HG02763 (cell line): ENCODE data around the gene SRRM3.
"Not testable (repeated sequence)": the region's sequence is repeated elsewhere in the genome, so short reads cannot be mapped to it uniquely, and the experiment has no call there.

Experiments
- ATAC-seq: cut with Tn5 transposase; IDR thresholded peaks from one replicate; pipeline ENCODE4 v1.9.1; 2021; ENCODE audit warnings: mild to moderate bottlenecking, moderate library complexity; ENCODE audit not compliant: unreplicated experiment

The SRRM3 gene

DNA sequence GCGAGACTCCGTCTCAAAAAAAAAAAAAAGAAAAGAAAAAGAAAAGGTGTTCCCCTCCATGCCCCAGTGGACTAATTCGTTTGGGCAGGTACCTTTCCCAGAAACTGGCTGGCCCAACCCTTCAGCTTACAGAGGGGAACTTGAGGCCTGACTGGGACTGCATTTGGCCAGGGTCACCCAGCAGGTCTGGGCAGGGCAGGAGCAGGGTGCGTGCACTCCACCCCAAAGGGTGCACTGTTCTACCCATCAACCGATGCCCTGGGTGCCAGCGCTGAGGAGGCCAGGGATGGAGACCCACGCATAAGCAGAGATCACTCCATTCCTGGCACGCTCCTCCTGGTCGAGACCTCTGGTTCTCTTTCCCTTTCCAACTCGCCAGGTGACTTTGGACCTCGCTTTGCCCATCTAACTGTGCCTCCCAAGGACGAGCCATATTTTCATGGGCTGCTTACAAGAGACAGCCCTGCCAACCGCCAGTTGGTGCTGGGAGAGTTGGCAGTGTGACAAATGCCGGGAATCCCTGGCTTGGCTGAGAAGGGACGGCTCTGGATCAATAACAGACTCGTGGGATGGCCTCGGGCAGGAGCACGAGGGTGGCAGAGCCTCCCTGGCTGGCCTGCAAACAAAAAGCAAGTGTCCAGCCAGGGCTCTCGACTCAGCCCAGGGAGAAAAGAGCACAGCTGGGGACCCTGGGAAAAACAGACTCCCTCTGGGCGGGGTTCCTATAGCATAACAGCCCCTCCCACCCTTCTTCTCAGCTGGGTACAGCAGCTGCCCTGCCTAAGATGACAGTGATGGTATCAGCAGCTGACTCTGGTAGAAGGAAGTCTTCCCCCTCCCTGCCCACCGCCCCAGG, 108.6 kb downstream of the SRRM3 start:
- ATAC-seq, result no peak

DNA sequence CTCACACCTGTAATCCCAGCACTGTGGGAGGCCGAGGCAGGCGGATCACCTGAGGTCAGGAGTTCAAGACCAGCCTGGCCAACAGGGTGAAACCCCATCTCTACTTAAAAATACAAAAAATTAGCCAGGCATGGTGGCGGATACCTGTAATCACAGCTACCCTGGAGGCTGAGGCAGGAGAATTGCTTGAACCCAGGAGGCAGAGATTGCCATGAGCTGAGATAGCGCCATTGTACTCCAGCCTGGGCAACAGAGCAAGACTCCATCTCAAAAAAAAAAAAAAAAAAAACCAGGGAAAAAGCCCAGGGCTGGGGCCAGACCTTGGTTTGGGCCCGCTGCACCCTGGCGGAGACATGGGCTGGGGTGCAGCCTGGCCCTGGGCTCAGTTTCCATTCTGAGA, 110.1 kb downstream of the SRRM3 start:
- ATAC-seq, result not testable (repeated sequence)

DNA sequence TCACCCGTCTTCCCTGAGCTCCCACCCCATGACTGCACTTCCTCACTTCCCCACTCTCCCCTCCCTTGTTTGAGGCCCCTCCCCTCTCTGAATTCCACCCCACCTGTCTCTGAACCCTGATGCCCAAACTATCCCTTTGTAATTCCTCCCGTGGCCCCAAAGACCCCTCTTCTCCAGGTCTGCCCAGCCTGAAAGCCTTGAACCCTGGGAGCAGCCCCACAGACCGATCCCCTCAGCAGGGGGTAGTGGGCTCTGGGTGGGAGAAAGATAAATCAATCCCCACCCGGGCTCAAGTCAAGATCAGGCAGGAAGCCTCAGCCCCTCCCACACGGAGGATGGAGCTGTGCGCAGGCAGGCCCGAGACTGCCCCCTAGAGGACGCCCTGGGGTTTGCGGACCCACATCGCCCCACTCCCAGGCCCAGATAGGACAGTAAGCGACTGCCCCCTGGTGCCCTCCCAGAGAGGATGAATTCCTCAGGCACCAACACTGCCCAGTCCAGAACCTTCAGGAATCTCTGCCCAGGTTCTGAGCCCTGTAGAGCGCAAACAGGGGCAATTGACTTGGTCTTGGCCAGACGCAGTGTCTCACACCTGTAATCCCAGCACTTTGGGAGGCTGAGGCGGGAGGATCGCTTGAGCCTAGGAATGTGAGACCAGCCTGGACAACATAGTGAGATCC, 112.5 kb downstream of the SRRM3 start:
- ATAC-seq, result peak; percentile 37

DNA sequence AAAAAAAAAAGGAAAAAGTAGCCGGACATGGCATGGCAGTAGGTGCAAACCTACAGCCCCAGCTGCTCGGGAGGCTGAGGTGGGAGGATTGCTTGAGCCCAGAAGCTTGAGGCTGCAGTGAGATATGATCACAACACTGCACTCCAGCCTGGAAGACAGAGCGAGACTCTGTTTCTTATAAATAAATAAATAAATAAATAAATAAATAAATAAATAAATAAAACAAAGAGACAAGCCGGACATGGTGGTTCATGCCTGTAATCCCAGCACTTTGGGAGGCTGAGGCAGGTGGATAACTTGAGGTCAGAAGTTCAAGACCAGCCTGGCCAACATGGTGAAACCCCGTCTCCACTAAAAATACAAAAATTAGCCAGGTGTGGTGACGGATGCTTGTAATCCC, 113.0 kb downstream of the SRRM3 start:
- ATAC-seq, result not testable (repeated sequence)

DNA sequence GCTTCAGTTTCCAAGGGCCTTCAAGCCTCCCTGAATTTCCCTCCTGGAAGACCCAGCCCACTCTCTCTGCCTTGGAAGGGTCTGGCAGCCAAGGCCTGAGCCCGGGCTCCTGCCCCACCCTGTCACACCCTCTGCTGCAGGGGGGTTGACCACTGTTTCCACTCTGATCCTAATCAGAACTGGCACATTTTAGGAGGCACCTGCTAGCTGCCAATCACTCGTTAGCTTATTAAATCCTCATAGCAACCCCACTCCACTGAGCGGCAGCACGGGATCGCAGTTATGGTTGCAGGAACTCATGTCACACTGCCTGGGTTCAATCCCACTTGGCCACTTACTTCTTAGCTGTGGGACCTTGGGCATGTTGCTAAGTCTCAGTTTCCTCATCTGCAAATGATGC, 113.7 kb downstream of the SRRM3 start:
- ATAC-seq, result no peak

DNA sequence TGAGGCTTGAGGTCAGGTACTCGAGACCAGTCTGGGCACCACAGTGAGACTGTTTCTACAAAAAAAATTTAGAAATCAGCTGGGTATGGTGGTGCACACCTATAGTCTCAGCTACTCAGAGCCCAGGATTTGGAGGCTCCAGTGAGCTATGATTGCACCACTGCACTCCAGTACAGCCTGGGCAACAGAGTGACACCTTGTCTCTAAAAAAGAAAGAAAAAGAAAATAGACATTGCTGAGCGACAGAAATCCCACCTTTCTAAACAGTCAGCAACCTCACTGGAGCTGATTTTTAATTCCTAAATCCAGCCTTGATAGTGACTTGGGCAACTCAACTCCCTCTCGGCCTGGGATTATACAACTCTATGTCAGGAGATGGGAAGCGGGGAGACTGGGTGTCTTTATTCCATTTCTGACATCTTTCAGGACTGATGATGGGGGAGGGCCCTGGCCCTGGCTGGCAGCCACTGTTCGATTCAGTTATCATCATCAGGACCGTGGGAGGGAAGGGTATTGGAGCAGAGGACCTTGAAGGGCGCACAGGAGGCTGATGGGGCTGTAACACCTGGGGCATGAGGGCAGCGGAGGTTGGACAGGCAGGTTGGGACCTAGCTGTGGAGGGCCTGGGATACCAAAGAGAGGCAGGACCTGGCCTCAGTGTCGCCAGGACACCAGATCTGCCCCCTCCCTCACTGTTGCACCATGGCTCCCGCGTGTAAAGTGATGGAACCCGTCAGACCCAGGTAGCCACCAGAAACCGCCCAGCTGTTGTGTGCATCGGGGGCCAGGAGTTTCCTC, 115.5 kb downstream of the SRRM3 start:
- ATAC-seq, result no peak

DNA sequence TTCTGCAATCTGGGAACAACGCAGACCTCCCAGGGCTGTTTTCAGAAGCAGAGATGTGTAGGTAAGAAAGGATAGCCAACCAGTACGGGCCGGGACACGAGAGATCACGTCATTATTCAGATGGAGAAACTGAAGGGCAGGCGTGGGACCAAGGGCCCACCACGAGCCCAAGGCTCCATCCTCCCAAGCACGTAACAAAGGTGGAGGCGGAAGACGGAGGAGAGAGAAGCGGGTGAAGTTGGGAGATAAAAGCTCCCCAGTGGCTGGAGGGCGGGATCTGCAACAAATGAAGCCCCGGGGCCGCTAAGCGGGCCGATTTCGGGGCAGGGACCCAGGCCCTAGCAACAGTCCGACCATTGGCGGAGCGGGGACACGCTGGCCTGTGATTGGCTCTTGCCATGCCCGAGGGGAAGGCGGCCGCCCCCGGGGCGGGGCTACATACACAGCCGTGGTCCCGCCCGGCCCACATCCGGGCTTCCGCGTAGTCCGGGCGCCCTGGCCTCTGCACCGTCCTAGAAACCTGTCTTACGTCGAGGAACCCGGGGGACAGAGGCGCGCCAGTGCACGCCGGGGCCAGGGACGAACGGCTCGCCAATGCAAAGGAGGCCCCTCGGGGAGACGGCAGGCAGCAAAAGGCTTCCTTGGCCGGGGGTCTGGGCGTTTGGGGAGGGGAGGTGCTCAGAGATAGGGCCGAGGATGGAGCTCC, 116.2 kb downstream of the SRRM3 start:
- ATAC-seq, result peak; percentile 92

DNA sequence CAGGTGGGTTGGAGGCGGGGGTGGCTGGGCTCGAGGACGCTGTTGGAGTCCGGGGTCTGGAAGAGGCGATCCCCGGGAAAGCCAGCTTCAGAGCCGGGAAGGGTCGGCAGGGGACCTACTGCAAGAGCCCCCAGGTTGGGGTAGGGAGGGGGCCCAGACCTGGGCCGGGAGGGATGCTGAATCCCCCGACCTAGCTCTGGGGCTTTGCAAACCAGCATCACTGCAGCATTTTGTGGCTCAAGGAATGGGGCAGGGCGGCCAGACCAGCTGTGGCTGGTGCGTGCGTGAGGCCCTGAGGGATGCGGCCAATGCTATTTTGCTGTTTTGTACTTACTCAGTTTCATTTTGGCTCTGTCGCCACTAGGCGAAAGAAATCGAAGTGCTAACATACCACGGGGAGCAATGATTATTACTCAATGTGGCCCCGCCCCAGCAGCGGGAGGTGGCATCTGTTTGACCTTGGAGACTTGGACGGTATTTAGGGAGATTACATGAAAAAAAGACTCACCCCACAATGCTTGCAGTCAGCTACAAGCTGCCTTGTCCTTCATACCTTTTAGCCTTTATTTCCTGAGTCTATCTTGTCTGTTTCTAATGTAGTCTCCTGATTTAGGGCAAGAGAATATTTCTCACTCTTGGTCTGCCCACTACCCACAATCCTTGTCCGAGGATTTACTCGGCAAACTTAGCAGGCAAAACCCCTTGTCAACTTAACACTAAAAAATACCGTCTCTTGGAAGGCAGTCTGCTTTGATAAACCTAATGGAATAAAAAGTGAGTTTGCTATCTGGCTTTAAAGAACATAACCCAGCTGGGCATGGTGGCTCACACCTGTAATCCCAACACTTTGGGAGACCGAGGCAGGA, 117.0 kb downstream of the SRRM3 start:
- peak; percentile 37 for ATAC-seq

DNA sequence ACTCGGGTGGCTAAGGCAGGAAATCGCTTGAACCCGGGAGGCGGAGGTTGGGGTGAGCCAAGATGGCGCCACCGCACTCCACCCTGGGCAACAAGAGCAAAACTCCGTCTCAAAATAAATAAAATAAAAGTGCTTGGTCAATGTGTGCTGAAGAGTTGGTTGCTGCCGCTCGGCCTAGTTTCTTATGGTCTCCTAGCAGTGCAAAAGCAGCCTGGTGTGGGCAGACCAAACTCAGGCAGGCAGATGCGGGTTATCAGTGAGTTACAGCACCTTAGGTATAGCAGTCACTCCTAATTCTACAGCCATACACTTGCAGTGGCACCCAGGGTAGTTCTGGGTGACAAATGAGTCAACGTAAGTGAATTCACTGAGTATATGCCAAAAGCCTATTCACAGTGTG, 123.4 kb downstream of the SRRM3 start:
- no peak for ATAC-seq

DNA sequence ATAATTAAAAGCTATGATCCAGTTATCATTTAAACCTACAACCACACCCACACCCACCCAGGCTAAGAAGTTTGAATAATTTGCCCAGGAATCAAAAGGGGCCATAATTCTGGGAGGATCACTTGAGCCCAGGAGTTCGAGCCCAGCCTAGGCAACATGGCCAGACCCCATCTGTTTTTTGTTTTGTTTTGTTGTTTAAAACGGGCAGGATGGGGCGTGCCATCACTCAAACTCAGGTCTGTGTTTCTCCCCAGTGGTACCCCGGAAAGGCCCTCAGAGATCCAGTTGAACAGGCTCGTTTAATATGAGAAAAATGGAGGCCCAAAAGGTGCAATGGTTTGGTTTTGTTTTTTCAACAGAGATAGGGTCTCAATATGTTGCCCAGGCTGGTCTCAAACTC, 124.1 kb downstream of the SRRM3 start:
- no peak for ATAC-seq

DNA sequence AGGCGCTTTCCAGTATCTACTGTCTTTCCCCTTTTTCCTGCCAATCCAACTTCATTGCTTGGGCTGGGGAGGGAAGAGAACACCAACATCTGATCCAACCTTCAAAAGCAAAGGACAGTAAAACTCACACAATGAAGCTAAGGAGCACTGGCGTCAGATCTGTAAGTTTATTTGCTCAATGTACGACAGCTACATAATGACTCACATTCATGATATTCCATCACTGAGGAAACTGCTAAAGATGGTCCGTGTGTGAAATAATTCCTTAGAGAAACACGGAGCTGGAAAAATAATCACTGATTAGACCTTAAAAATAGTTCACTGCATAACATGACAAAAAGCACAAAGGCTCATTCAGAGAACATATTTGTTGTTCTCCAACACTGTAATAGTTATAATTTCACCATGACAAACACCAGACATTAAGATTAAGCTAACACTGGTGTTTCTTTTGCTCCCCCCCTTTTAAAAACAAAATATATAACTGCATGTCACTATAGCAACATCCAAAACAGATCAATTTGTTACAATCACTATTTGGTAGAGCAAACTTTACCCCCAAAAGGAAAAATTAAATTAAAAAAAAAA, 125.0 kb downstream of the SRRM3 start:
- no peak for ATAC-seq

DNA sequence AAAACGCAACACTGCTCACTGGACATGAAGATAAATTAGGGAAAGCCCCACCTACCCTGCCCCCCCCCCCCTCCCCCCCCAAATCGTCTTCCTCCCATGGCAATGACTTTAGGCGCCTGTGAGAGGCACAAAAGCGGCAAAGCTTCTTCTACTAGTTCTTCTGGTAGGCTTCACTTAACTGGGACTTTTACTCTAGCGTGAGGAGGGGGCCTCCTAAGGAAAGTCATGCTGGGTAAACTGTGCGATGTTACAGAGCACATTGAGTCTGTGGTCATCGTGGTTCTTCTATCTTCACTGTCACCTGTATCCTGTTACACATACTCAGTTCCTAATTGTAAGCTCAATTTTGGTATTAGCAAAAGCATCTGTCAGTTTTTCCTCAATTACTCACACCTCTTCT, 125.9 kb downstream of the SRRM3 start:
- ATAC-seq, result no peak

DNA sequence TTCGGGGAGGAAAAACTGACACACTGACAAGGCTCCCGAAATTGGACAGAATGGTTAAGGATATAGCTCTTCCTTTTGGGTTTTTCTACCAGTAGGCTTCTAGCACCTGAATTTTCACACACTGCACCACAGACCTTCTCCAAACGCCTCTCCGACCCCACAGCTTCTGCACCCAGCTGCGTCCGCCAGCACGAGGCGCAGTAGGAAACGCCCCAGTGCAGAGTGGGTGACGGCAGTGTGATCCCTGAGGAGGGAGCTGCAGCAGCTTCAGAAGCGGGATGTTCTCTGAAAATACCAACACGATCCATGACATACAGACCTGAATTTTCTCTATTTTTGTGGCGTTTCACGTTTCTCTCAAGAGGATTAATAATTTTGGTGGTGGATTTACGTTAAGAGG, 126.7 kb downstream of the SRRM3 start:
- no peak for ATAC-seq

DNA sequence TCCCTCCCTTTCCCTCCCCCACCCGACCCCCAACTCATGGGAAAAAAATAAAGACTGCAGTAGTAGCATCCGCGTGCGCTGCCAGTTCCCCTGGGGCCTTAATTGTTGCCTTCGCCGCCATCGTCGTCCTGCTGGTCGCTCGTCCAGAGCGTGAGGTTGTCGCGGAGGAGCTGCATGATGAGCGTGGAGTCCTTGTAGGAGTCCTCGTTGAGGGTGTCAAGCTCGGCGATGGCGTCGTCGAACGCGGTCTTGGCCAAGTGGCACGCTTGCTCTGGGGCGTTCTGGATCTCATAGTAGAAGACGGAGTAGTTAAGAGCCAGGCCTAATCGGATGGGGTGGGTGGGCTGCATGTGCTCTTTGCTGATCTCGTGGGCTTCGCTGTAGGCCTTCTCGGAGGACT, 127.8 kb downstream of the SRRM3 start:
- ATAC-seq, result no peak

DNA sequence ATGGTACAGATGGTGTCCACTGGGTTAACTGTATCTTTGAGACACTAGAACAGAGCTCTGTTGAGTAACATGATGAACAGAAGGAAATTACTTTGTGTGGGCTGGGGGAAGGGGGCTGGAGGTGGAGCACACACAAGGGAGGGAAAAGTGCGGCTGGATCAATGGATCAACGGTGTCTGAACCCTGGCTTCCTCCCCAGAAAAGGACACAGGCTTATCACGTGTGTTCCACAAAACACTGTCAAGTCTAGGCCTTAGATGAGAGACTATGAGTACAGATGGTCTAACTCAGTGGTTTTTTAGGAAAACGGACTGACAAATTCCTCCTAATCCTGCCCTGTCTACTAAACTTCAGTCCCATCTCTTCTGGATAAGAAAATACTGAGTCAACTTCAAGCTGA, 128.6 kb downstream of the SRRM3 start:
- ATAC-seq, result no peak

DNA sequence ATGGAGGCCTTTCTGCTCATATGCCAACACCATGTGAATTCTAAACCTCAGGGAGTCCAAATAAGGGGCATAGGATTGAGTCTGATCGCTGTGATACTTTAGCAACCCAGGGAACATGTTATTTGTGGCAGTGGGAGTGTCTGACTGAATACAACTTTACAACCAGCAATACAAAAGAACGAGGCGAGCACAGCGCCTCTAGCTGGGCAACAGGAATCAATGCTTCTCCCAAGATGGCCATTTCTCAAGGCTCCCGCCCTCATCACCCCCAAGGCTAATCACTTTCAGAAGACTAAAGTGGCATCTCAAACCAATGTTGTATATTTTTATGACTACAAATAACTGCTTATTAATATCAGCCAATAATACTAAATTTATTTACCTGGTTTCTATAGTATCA, 129.0 kb downstream of the SRRM3 start:
- ATAC-seq, result no peak

DNA sequence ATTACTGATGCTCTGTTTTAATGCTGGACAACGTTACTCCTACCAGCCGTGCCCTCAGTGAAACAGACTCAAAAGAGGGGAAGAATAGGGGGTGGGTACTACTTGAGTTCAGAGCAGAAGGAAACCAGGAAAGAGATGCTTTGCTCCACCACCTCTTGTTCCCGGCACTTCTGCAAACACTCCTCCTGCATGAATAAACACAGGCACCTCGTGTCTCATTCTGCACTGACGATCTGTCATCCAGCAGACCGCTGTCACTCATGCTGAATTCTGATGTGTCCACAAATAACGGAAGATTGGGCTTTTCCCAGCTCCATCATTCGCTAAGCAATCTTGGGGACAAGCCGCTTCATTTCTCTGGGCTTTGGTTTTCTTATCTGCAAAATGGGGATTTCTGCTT, 130.4 kb downstream of the SRRM3 start:
- no peak for ATAC-seq

DNA sequence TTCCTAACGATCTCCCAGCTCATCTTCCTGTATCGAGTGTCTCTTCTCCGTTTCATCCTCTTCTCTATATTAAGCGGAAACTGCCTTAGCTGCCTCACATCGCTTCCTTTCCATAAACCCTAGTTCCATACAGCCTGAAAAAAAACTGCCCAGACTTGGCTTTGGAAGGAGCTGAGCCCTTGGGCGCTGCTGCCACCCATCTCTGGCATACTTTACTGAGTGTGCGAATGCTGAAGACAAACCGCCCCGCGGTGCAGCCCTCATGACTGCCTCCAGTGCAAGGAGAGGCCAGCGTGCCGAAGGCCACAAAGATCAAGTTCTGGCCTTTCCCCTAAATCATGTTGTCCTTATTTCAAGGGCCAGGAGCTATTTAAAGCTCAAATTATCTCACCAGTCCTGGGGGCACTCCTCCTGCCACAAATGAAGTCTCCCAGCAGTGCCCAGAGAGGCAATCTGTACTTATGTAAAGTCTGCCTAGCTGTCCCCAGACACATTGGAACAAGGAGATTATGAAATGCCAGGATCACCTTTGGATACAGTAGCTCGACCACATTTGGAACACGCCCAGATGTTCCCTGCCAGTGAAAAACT, 131.9 kb downstream of the SRRM3 start:
- no peak for ATAC-seq

DNA sequence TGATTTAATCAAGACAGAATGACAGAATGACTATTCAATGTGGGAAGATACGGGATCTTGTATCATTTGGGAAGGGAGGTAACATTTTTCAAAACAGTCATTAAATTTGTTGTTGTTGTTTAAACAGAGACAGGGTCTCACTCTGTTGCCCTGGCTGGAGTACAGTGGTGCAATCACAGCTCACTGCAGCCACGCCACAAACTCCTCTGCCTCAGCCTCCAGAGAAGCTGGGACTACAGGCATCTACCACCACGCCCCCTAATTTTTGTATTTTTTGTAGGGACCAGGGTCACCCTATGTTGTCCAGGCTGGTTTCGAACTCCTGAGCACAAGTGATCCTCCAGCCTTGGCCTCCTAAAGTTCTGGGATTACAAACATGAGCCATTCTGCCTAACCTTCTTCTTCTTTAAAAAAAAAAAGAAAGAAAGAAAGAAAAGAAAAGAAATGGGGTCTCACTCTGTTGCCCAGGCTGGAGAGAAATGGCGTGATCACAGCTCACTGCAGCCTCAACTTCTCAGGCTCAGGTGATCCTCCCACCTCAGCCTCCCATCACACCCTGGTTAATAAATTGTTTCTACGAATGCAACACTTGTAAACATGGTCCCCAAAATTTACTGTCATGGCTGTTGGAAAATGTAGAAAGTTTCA, 132.7 kb downstream of the SRRM3 start:
- no peak for ATAC-seq
